GM18505 (cell line): ENCODE results near the gene FUT4.
A peak's percentile ranks its signal among the peaks of the same experiment; 100 is the strongest.

Experiments used
- ATAC-seq: cut with Tn5 transposase; IDR thresholded peaks from one replicate; pipeline ENCODE4 v1.9.1; 2021; ENCODE audit not compliant: unreplicated experiment
- POLR2A ChIP-seq: IDR thresholded peaks from 4 replicates; pipeline ENCODE4 v1.6.1; 2011; ENCODE audit warnings: borderline replicate concordance; ENCODE audit not compliant: insufficient read depth, insufficient read length; ENCODE audit errors: extremely low read depth

The FUT4 gene

DNA sequence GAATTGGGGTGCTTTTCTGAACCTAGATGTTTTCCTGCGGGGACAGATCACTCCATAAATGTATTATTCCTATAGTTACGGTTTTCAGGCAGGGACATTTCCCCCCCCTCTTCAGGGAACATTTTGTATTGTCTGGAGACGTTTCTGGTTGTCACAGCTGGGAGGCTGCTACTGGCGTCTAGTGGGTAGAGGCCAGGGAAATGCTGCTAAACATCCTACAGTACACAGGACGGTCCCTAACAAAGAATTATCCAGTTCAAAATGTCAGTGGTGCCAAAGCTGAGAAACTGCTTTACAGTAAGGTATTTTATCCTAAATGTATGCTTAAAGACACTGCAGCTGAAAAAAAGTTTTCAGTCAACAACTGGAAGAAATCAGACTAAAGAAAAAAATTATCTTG is 42.8 kb downstream of the FUT4 start:
- ATAC-seq: no peak
- TF ChIP-seq POLR2A: no peak

DNA sequence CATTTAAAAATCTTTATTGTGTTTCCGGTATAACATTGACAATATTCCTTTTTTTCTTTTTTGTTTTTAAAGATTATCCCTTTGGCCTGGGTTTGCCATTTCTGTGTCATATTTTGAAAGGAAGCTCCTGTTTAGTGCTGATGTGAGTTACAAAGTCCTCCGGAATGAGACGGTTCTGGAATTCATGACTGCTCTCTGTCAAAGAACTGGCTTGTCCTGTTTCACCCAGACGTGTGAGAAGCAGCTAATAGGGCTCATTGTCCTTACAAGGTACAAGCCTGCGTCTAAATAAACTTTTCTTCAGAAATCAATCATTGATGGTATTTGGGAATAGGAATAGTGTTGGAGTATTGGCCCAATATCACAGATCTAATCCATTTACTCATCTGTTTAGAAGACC is 43.3 kb downstream of the FUT4 start:
- no peak for ATAC-seq
- TF ChIP-seq POLR2A: no peak

DNA sequence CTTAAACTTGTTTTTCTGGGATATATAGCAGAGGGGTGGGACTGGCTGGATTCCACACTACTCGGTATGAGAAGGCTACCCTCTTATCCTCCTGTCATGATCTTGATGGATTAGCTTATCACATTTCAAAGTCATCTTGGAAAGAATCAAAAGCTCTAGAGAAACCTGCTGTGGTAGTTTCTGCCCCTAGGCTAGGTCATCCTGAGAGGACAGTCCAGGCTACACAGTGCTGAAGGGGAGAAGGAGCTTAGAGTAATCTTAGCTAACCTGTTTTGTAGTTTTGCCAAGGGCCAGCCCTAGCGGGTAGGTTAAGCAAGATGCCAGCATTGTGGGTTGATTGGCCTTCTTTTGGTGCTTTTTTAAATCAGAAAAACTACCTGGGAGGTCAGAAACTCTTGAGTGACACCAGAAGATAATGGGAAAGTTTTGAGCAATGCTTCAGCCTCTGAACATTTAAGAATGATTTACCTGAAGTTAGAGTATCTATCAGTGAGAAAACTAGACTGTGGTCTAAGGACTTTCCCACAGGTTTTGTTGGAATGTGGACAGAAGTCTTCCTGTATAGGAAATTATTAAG is 44.7 kb downstream of the FUT4 start:
- no peak for ATAC-seq
- TF ChIP-seq POLR2A: no peak

DNA sequence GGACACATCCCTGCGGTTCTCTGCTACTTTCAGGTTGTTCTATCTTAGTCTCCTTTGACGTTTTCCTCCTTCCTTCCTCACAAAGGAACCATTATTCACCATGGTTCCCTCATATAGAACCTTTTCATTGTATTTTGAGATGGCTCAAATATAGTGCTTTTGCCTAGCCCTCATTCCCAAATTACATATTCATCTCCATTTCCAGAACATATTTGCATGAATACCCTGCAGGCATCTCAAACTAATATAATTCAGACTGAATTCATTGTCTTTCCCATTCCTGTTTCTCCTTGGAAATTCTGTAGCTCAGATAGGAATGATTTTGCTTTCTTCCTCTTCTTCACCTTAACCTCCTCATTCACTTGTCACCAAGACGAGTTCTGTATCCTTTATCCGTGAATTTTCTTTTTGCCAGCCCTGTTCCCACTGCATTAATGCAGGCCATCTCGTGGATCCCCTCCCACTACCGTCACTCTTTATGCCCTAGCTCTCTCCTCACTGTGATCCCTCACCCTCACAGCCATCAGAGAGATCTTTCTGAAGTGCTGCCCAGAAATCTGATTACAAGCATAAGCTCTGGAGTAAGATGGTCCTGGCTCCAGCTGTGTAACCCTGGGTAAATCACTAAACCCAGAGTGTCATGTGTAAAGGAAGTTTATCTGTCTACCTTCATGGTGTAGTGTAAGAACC is 46.8 kb downstream of the FUT4 start:
- ATAC-seq: no peak
- TF ChIP-seq POLR2A: no peak

DNA sequence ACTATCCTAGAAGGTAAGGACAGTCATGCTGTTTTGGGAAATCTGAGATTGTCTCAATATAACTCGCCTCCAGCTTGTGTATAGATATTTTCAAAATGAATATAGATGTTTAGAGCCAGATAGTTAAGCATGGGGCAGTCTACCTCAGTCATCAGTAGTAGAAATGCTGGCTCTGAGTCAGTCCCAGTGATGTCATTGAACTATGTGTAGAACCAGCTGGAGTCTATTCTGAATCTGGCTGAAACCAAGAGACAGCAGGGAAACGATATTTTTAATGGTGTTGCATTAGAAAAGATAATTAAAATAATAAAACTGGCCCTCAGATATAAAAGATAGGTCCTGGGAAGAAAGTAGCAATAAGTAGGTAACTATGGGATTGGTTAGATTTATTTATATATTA is 49.3 kb downstream of the FUT4 start:
- ATAC-seq: peak; percentile 68
- TF ChIP-seq POLR2A: no peak

DNA sequence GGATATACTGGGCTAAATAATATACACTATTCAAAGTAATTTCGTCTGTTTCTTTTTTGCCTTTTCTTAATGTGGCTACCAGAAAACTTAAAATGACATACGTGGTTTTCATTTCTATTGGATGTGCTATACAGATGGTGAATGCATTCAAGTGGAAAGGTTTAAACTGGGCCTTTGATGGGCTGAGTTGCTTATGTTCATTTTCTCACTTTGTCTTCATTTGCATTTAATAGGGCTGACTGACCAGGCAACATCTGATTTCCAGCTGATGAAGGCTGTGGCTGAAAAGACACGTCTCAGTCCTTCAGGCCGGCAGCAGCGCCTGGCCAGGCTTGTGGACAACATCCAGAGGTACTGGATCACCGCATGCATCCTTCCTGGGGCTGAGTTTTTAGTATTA is 51.4 kb downstream of the FUT4 start:
- ATAC-seq: no peak
- TF ChIP-seq POLR2A: no peak

DNA sequence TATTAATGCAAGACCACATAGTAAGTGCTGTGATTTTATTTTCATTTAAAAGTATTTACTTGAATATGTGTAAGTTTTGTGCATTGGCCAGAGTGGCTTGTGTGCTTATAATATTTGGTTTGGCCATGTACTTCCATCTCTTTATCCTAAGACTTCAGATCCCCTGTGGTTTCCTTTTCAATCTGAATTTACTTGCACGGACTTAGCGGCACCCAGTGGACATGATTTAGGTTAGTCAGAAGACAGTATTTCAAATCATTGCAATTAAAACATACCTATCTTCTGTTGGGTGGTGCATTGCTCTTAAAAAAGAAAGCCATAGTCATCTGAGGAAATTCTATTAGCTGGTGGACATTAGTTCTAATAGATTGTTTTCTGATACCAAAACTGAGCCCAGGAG is 54.2 kb downstream of the FUT4 start:
- no peak for TF ChIP-seq POLR2A
- no peak for ATAC-seq
